ENCODE results near the gene SCUBE1.

DNA sequence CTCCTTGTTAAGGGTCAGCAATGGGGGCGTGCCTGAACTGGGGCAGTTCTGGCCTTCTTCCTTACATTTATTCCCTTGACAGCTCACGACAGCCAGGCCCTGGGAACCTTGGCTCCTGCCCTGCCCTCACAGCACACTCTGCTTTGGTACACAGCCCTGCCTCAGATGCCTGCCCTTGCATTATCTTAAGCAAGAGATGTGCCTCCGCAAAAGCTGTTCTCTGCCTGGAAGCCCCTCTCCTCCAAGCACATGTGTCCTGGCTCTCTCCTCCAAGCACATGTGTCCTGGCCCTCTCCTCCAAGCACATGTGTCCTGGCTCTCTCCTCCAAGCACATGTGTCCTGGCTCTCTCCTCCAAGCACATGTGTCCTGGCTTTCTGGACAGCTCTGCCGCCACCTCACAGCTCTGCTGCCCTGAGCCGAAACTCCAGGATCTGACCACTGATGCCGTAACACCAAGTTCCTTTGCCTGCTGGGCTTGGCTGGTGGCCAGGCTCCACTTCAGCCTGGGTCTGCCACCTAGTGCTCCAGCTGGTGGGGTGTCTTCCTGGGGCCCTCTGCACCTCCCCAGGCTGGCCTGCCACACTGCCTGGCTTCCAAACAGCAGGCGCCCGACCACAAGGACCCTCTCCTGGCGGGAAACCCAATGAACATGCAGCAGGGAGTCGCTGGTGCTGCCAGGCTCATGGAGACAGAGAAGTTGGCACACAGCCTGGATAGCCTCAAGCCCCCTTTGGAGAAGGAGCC lies 53.0 kb downstream of the SCUBE1 start:
- TF ChIP-seq, protein P1, sequence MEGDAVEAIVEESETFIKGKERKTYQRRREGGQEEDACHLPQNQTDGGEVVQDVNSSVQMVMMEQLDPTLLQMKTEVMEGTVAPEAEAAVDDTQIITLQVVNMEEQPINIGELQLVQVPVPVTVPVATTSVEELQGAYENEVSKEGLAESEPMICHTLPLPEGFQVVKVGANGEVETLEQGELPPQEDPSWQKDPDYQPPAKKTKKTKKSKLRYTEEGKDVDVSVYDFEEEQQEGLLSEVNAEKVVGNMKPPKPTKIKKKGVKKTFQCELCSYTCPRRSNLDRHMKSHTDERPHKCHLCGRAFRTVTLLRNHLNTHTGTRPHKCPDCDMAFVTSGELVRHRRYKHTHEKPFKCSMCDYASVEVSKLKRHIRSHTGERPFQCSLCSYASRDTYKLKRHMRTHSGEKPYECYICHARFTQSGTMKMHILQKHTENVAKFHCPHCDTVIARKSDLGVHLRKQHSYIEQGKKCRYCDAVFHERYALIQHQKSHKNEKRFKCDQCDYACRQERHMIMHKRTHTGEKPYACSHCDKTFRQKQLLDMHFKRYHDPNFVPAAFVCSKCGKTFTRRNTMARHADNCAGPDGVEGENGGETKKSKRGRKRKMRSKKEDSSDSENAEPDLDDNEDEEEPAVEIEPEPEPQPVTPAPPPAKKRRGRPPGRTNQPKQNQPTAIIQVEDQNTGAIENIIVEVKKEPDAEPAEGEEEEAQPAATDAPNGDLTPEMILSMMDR (IDR thresholded peaks at IDR 0.05 in 2 of 3, conservative IDR thresholded peaks at IDR 0.05 in 1 of 3; ENCODE audit: borderline replicate concordance in 1 of 3, insufficient read depth in 1 of 3, low read depth in 2 of 3, low read length in 2 of 3) = no peak
- TF ChIP-seq SRF (IDR thresholded peaks at IDR 0.05; ENCODE audit: low read depth) (no peak), EGR1 (IDR thresholded peaks at IDR 0.05; ENCODE audit: low read depth) (no peak), POLR2AphosphoS5 (IDR thresholded peaks at IDR 0.05; ENCODE audit: low read depth, low read length) (no peak), EZH2phosphoT487 (IDR thresholded peaks at IDR 0.05; ENCODE audit: borderline replicate concordance) (no peak), FOSL1 (IDR thresholded peaks at IDR 0.05; ENCODE audit: low read depth) (no peak), POLR2A (IDR thresholded peaks at IDR 0.05; ENCODE audit: borderline replicate concordance, extremely low read depth, insufficient read depth, insufficient read length) (no peak), SP1 (IDR thresholded peaks at IDR 0.05; ENCODE audit: low read depth) (no peak), ELF1 (IDR thresholded peaks at IDR 0.05; ENCODE audit: borderline replicate concordance, low read depth) (no peak), ZFX (IDR thresholded peaks at IDR 0.05) (no peak), RAD21 (IDR thresholded peaks at IDR 0.05; ENCODE audit: low read depth) (no peak), TCF7L2 (IDR thresholded peaks at IDR 0.05; ENCODE audit: borderline replicate concordance, extremely low read depth, insufficient read depth, insufficient read length) (no peak)
- TF ChIP-seq, protein P2, sequence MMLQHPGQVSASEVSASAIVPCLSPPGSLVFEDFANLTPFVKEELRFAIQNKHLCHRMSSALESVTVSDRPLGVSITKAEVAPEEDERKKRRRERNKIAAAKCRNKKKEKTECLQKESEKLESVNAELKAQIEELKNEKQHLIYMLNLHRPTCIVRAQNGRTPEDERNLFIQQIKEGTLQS (IDR thresholded peaks at IDR 0.05) = no peak
- TF ChIP-seq, protein P3, sequence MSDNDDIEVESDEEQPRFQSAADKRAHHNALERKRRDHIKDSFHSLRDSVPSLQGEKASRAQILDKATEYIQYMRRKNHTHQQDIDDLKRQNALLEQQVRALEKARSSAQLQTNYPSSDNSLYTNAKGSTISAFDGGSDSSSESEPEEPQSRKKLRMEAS (IDR thresholded peaks at IDR 0.05) = no peak

Data from HCT116 (cell line).